ENCODE measurements around the gene ELMOD2. TPM values are rescaled to one million over a fixed set of nuclear protein-coding genes. Genes with fewer than 3 reads are reported as not detected.
"Not testable (repeated sequence)": the region's sequence is repeated elsewhere in the genome, so short reads cannot be mapped to it uniquely, and the experiment has no call there.

The ELMOD2 gene
- 10 to 100 TPM; 40.2 to 49.6 (median 42.3) TPM for polyA plus RNA-seq (ENCODE audit: insufficient read length in 4 of 4)

GRCh38 chr4:140523857-140524742, at the start of gene ELMOD2:
Gene ELMOD2, plus strand, starts transcription at chr4:140524168. Its CDS starts 1,261 bp downstream, at chr4:140525429.
- peak; percentile 85 to 94 (median 90) for DNase-seq (ENCODE audit: low read depth in 4 of 4, low spot score in 2 of 4)

- DNase-seq (ENCODE audit: low read depth in 4 of 4, low spot score in 2 of 4): no peak
These were observed 40.5 kb upstream of the ELMOD2 start for GRCh38 chr4:140483445-140483844.

- DNase-seq (ENCODE audit: low read depth in 4 of 4, low spot score in 2 of 4): no peak
These were observed 38.0 kb upstream of the ELMOD2 start for GRCh38 chr4:140485939-140486338.

GRCh38 chr4:140497405-140497746, 26.6 kb upstream of the ELMOD2 start:
- DNase-seq (ENCODE audit: low read depth in 4 of 4, low spot score in 2 of 4): no peak

- peak in 1 of 4 donors; percentile 13 for DNase-seq (ENCODE audit: low read depth in 4 of 4, low spot score in 2 of 4)
These were observed 26.0 kb upstream of the ELMOD2 start, which contains the start of gene MGAT4D for GRCh38 chr4:140497747-140498636. Gene MGAT4D, minus strand, starts transcription at chr4:140498293. Its CDS starts 71 bp downstream, at chr4:140498222.

- no peak for DNase-seq (ENCODE audit: low read depth in 4 of 4, low spot score in 2 of 4)
These were observed 24.6 kb upstream of the ELMOD2 start for GRCh38 chr4:140499391-140499790.

- DNase-seq (ENCODE audit: low read depth in 4 of 4, low spot score in 2 of 4): no peak
These were observed 19.7 kb upstream of the ELMOD2 start for GRCh38 chr4:140504261-140504660.

GRCh38 chr4:140513765-140514164, 10.2 kb upstream of the ELMOD2 start:
- not testable (repeated sequence) for DNase-seq (ENCODE audit: low read depth in 4 of 4, low spot score in 2 of 4)

- no peak for DNase-seq (ENCODE audit: low read depth in 4 of 4, low spot score in 2 of 4)
These were observed 8.5 kb upstream of the ELMOD2 start for GRCh38 chr4:140515423-140515822.

GRCh38 chr4:140523370-140523856, 555 bp upstream of the ELMOD2 start:
- peak in 2 of 4 donors; percentile 10 to 18 for DNase-seq (ENCODE audit: low read depth in 4 of 4, low spot score in 2 of 4)

- DNase-seq (ENCODE audit: low read depth in 4 of 4, low spot score in 2 of 4): no peak
These were observed 5.5 kb downstream of the ELMOD2 start for GRCh38 chr4:140529434-140529833.

- DNase-seq (ENCODE audit: low read depth in 4 of 4, low spot score in 2 of 4): no peak
These were observed 10.0 kb downstream of the ELMOD2 start for GRCh38 chr4:140533951-140534480.

- no peak for DNase-seq (ENCODE audit: low read depth in 4 of 4, low spot score in 2 of 4)
These were observed 32.6 kb downstream of the ELMOD2 start for GRCh38 chr4:140556372-140557085.

- DNase-seq (ENCODE audit: low read depth in 4 of 4, low spot score in 2 of 4): no peak
These were observed 34.0 kb downstream of the ELMOD2 start for GRCh38 chr4:140557831-140558435.

GRCh38 chr4:140559696-140560095, 35.7 kb downstream of the ELMOD2 start:
- DNase-seq (ENCODE audit: low read depth in 4 of 4, low spot score in 2 of 4): no peak

GRCh38 chr4:140568507-140569306, 44.7 kb downstream of the ELMOD2 start, which contains the start of gene UCP1:
Gene UCP1, minus strand, starts transcription at chr4:140568961. Its CDS starts 232 bp downstream, at chr4:140568729.
- no peak for DNase-seq (ENCODE audit: low read depth in 4 of 4, low spot score in 2 of 4)

- DNase-seq (ENCODE audit: low read depth in 4 of 4, low spot score in 2 of 4): no peak
These were observed 45.3 kb downstream of the ELMOD2 start for GRCh38 chr4:140569307-140569638.

- DNase-seq (ENCODE audit: low read depth in 4 of 4, low spot score in 2 of 4): no peak
These were observed 47.7 kb downstream of the ELMOD2 start for GRCh38 chr4:140571620-140572019.

GRCh38 chr4:140575489-140575888, 51.5 kb downstream of the ELMOD2 start:
- no peak for DNase-seq (ENCODE audit: low read depth in 4 of 4, low spot score in 2 of 4)
